SU-DHL-6 (cell line): ENCODE results near the gene BEST2.

Experiments used
- EZH2phosphoT487 ChIP-seq: fragments of 200-600 bp; sonication (generic), shearing (Covaris generic); conservative IDR thresholded peaks from 2 replicates; pipeline ENCODE4 v1.6.1; 2018; ENCODE audit warnings: mild to moderate bottlenecking, antibody characterized with exemption, low read length, moderate library complexity, mixed read lengths
- TF ChIP-seq, protein P1 (sequence below): fragments of 200-600 bp; sonication (generic); IDR thresholded peaks from one replicate; pipeline ENCODE4 v1.5.1; 2017; ENCODE audit warnings: antibody characterized with exemption, mild to moderate bottlenecking, low read length, moderate library complexity; ENCODE audit not compliant: insufficient read depth, poor library complexity, severe bottlenecking

DNA sequence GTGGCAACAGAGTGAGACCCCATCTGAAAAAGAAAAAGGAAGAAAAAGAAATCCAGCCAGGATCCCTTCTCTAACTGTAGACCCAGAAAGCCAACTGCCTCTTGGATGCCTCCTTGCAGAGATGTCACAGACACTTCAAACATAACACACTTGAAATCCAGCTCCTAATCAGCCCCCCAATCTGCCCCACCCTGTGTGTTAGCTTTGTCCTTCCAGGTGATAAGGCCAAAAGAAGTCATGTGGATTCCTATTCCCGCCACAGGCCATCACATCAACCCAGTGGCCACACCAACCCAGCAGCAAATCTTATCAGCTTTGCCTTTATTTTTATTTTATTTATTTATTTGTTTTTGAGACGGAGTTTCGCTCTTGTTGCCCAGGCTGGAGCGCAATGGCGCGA, 8.1 kb downstream of the BEST2 start:
- TF ChIP-seq, protein P1, sequence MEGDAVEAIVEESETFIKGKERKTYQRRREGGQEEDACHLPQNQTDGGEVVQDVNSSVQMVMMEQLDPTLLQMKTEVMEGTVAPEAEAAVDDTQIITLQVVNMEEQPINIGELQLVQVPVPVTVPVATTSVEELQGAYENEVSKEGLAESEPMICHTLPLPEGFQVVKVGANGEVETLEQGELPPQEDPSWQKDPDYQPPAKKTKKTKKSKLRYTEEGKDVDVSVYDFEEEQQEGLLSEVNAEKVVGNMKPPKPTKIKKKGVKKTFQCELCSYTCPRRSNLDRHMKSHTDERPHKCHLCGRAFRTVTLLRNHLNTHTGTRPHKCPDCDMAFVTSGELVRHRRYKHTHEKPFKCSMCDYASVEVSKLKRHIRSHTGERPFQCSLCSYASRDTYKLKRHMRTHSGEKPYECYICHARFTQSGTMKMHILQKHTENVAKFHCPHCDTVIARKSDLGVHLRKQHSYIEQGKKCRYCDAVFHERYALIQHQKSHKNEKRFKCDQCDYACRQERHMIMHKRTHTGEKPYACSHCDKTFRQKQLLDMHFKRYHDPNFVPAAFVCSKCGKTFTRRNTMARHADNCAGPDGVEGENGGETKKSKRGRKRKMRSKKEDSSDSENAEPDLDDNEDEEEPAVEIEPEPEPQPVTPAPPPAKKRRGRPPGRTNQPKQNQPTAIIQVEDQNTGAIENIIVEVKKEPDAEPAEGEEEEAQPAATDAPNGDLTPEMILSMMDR = no peak
- TF ChIP-seq EZH2phosphoT487 = no peak
